ENCODE results near the gene PTPRF.
A peak's percentile ranks its signal among the peaks of the same experiment; 100 is the strongest.
"Not testable (repeated sequence)": the region's sequence is repeated elsewhere in the genome, so short reads cannot be mapped to it uniquely, and the experiment has no call there.

Gene PTPRF

GRCh38 chr1:43538969-43539368 is 8.3 kb downstream of the PTPRF start:
- DNase-seq: no peak

GRCh38 chr1:43539726-43540434 is 9.2 kb downstream of the PTPRF start:
- DNase-seq: no peak

GRCh38 chr1:43540653-43541071 is 10.0 kb downstream of the PTPRF start:
- no peak for DNase-seq

- no peak for DNase-seq
Measured at GRCh38 chr1:43541141-43541540, 10.5 kb downstream of the PTPRF start.

GRCh38 chr1:43541721-43542401 is 11.2 kb downstream of the PTPRF start:
- no peak for DNase-seq

- DNase-seq: no peak
Measured at GRCh38 chr1:43542527-43543458, 12.1 kb downstream of the PTPRF start.

- no peak for DNase-seq
Measured at GRCh38 chr1:43543567-43543966, 12.9 kb downstream of the PTPRF start.

GRCh38 chr1:43545339-43545694 is 14.6 kb downstream of the PTPRF start:
- DNase-seq: no peak

- DNase-seq: no peak
Measured at GRCh38 chr1:43545695-43546387, 15.2 kb downstream of the PTPRF start.

GRCh38 chr1:43546388-43547100 is 15.9 kb downstream of the PTPRF start:
- no peak for DNase-seq

- no peak for DNase-seq
Measured at GRCh38 chr1:43547538-43548072, 16.9 kb downstream of the PTPRF start.

GRCh38 chr1:43548285-43549271 is 17.9 kb downstream of the PTPRF start:
- DNase-seq: no peak

- DNase-seq: not testable (repeated sequence)
Measured at GRCh38 chr1:43549394-43549793, 18.7 kb downstream of the PTPRF start.

GRCh38 chr1:43549921-43550597 is 19.4 kb downstream of the PTPRF start:
- DNase-seq: peak; percentile 11

GRCh38 chr1:43550598-43551246 is 20.0 kb downstream of the PTPRF start:
- DNase-seq: no peak

GRCh38 chr1:43551396-43551888 is 20.8 kb downstream of the PTPRF start:
- no peak for DNase-seq

GRCh38 chr1:43552059-43552742 is 21.5 kb downstream of the PTPRF start:
- no peak for DNase-seq

GRCh38 chr1:43552813-43553212 is 22.1 kb downstream of the PTPRF start:
- DNase-seq: no peak
